ENCODE measurements around the gene CA10. TPM values are rescaled to one million over a fixed set of nuclear protein-coding genes. Genes with fewer than 3 reads are reported as not detected.

Gene CA10
- total and polyA plus RNA-seq, 2 of the 4 experiments (the other 2 are of a cell fraction): not detected

GRCh38 chr17:51992864-51993416 is 165.6 kb downstream of the CA10 start:
- BruUV-seq (replicated peaks): no TSS peak
- Histone ChIP-seq H3K23ac (ENCODE audit: low read depth, low read length) (no peak overlapping the region), H3K14ac (replicated peaks; ENCODE audit: low read depth, low read length) (no peak overlapping the region), H4K8ac (ENCODE audit: low read depth in 2 of 2, low read length in 2 of 2) (no peak overlapping the region), H4K91ac (ENCODE audit: insufficient read depth, low read depth, low read length) (no peak overlapping the region), H3K9ac (ENCODE audit: low read depth, low read length) (no peak overlapping the region), H3K4me3 (ENCODE audit: insufficient read depth, low read depth, low read length) (no peak overlapping the region), H3K79me1 (ENCODE audit: low read depth in 1 of 2, low read length in 2 of 2) (no peaks in the 10 kb centered on the region), H3K27me3 (ENCODE audit: control insufficient read depth, insufficient read depth, low read length) (no peaks in the 10 kb centered on the region), H3K36me3 (ENCODE audit: control insufficient read depth, insufficient read depth, low read length) (no peaks in the 10 kb centered on the region), H3K4ac (ENCODE audit: low read depth, low read length) (no peak overlapping the region), H3K4me2 (ENCODE audit: low read depth, low read length) (no peak overlapping the region), H3K27ac (ENCODE audit: insufficient read depth, low read length) (no peak overlapping the region), H3K18ac (ENCODE audit: low read depth, low read length) (no peak overlapping the region), H2BK20ac (ENCODE audit: low read depth, low read length) (no peak overlapping the region), H3K9me3 (ENCODE audit: control insufficient read depth, insufficient read depth, low read length) (no peaks in the 10 kb centered on the region; the same call in 1 of the 2 replicates), H3K56ac (ENCODE audit: extremely low read depth, insufficient read depth, low read length) (no peak overlapping the region), H2AK9ac (replicated peaks; ENCODE audit: low read depth, low read length, poor library complexity) (no peak overlapping the region), H2BK120ac (ENCODE audit: low read depth, low read length) (no peak overlapping the region), H2AK5ac (ENCODE audit: low read depth, low read length) (no peak overlapping the region), H2AFZ (replicated peaks; ENCODE audit: low read length, poor library complexity) (no peak overlapping the region), H4K5ac (ENCODE audit: low read depth, low read length) (no peak overlapping the region), H3K9me1 (ENCODE audit: insufficient read depth, low read length) (no peaks in the 10 kb centered on the region), H2BK5ac (ENCODE audit: low read depth, low read length, poor library complexity, severe bottlenecking) (no peak overlapping the region), H4K20me1 (ENCODE audit: insufficient read depth, low read length) (no peaks in the 10 kb centered on the region), H3K4me1 (ENCODE audit: control insufficient read depth, insufficient read depth, low read length) (no peaks in the 10 kb centered on the region), H2BK15ac (ENCODE audit: low read depth, low read length) (no peak overlapping the region)
- CTCF ChIA-PET: no interaction called here
- WGBS, 2 experiments (ENCODE audit: extremely low coverage in 2 of 2, insufficient read length in 1 of 2): no CpG with 5 or more reads among the region's 8 CpGs
- intact Hi-C loops (cut with micrococcal nuclease) (no loop called here), in situ Hi-C loops (cut with MboI; ENCODE audit: low sequenced_read_pairs) (no loop called here), dilution Hi-C loops (cut with HindIII; ENCODE audit: low sequenced_read_pairs, unreplicated experiment) (no loop called here)
- DNase-seq (no peak), ATAC-seq (ENCODE audit: low read depth) (no peak)
- TF ChIP-seq MAFK (IDR thresholded peaks at IDR 0.05; ENCODE audit: low read depth, low read length): peak; percentile 5; the same call in 1 of the 2 replicates
- no peak for TF ChIP-seq CTCF (conservative IDR thresholded peaks at IDR 0.05; ENCODE audit: low read depth, low read length)
- POLR2A ChIA-PET (ENCODE audit: unreplicated experiment): no interaction called here
